ENCODE results near the gene FBXL22. TPM values are rescaled to one million over a fixed set of nuclear protein-coding genes. Genes with fewer than 3 reads are reported as not detected.

The FBXL22 gene
- total RNA-seq, 1 donor from 2014 or later, result 0.20 TPM

DNA sequence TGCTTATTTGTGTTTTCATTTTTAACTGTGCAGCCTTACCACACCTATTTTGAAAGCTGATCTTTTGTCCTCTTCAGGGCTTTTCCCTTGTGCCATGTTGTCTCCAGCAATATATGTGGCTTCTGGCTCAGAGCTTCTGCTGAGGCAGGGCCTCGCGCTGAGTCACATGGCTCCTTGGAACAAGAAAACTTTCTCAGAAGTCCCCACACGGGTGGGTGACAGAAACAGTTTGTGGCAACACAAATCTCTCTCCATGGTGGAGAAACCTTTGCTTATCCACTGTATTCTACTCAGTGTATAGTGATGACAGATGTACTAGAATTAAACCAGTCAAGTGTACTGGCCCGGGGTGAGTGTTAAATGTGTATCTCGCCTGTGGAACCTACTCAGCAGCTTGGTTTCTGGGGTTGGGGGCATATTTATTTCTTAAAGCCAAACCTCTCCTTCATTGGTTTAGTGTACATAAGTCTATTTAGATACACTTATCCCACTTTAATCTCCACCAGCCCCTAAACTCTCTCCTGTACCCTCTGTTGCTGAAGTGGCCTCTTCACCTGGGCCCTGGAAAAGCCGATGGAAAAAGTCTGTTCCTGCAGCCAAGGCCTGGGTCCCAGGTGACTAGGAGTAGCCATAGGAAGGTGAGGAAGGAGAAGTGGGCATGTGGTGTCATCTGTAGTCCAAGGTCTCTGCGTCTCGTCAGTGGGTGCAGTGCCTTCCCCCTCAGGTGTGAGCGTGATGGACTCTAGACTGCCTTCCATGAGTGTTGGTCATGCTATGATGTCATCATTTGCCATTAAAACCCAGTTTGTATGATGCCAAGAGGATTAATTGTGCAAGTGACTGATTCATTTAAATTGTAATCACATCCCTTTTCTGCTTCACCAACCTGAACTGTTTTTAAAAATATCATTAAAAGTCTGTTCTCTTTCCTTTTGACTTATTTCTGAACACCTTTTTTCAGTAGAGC is 3.2 kb upstream of the FBXL22 start:
- no peak for DNase-seq (ENCODE audit: low read depth in 2 of 2)

DNA sequence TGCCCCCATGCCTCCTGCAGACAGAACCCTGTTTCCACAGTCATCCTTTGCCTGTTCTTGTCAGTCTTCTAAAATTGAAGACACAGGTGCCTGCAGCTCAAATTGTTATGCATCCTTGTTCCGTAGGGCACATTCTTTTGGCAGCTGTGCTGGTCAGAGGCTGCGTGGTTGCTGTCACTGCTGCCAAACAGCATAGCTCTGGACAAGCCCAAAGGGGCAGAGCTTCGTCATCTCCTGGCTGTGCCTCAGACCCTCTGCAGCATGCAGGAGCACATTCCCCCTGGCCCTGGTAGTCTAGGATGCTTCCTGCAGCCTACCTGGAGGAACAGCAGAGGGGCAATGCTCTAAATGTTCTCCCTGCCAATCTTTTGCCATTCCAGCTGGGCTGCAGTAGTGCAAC is 2.1 kb upstream of the FBXL22 start:
- DNase-seq (ENCODE audit: low read depth in 2 of 2), result no peak

- DNase-seq (ENCODE audit: low read depth in 2 of 2), result no peak
Observed at GRCh38 chr15:63595688-63596087, 1.5 kb upstream of the FBXL22 start.

- DNase-seq (ENCODE audit: low read depth in 2 of 2), result no peak
Observed at GRCh38 chr15:63596676-63597037, 530 bp upstream of the FBXL22 start.

- no peak for DNase-seq (ENCODE audit: low read depth in 2 of 2)
Observed at GRCh38 chr15:63597821-63598220, 634 bp downstream of the FBXL22 start.

DNA sequence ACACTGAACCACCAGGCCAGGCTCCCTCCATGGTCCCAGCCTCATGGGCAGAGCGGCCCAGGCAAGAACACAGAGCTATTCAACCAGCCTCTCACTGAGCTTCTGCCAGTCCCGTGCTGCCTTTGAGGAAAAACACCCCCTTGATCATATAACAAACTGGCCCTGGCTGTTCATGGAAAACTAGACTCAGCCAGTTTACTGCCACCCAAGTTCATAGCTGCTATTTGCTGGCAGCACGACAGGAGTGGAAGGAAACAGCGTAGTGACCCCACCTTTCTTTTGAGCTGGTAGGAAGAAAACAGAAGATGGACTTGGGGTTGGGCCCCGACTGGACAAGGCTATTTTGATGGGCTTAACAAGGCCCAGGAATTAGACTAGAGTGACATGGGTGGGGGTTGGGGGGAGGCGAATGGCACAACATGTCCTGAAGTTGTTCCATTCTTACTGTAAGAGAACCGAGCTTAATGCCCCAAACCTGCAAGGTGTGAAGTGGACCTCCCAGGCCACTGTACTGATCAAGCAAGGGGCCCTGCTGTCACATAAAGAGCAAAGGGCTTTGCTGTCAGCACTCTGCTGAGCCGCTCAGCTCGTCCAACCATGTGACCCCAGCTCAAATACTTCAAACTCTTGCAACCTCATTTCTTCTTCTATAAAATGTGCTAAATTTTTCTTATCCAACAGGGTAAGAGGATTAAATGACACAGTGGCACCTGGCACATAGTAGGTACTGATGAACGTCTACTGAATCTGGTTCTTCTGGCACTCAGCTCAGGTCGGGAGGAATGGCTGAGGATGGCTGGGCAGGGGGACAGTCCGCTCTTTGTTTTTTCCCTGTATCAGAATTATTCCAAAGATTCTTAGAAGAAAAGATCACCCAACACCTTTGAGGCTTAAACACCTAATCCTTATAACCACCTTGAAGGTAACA is 1.6 kb downstream of the FBXL22 start:
- peak; percentile 34 to 56 for DNase-seq (ENCODE audit: low read depth in 2 of 2)

DNA sequence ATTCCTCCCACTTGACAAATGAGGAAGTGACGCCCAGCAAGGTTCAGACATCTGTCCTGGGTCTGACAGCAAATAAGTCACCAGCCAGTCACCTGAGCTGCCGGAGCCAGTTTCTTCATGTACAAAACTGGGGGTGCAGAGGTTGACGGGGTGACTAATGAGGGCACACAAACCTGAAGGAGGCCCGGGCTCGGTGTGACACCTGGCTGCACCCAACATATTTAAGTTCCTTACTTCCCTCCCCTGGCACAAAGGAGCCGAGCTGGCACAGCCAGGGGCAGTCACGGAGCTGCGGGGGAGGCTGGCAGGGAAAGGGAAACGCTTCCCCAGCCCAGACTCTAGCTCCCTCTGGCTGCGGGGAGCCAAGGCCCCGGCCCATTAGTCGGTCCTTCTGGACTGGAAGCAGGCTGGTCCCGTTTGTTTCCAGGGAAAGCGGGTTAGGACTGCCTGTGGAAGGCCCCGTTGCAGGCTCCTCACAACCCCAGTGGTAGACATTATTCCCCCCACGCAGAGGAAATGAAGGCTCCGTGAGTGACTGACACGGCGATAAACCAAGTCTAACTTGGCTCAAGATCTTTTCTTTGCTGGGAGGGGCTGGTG is 2.3 kb downstream of the FBXL22 start:
- peak; percentile 53 to 62 for DNase-seq (ENCODE audit: low read depth in 2 of 2)

DNA sequence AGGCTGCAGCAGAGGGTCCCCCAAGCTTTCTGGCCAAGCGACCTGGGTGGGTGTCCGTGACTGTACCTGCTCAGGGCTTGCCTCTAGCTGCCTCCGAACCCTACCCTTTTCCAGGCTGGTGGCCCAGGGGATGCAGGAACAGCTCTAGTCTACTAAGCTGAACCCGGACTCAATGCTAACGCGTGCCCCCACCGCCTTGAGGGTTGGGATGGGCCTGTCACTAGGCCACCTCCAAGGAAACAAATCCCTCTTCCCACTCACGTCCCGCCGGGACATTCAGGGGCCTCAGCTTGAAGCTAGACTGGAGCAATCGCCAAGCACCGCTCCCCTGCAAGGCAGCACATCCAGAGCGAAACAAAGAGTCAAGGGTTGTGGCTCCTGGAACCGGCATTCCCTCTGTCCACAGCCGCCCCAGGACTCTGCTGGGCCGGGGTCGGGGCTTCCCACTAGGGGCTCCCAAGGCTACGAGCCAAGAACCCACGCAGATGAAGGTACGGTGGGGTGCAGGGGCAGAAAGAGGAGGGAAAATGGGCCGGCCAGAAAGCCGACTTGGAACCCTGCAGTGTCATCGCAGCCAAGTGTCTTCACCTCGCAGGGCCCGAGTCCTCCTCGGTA is 2.9 kb downstream of the FBXL22 start:
- DNase-seq (ENCODE audit: low read depth in 2 of 2), result peak in 1 of 2 donors; percentile 23

- peak; percentile 97 for DNase-seq (ENCODE audit: low read depth in 2 of 2)
Observed at GRCh38 chr15:63600616-63601025, 3.4 kb downstream of the FBXL22 start.

- DNase-seq (ENCODE audit: low read depth in 2 of 2), result peak; percentile 26 to 35
Observed at GRCh38 chr15:63601026-63601703, 4.0 kb downstream of the FBXL22 start.

DNA sequence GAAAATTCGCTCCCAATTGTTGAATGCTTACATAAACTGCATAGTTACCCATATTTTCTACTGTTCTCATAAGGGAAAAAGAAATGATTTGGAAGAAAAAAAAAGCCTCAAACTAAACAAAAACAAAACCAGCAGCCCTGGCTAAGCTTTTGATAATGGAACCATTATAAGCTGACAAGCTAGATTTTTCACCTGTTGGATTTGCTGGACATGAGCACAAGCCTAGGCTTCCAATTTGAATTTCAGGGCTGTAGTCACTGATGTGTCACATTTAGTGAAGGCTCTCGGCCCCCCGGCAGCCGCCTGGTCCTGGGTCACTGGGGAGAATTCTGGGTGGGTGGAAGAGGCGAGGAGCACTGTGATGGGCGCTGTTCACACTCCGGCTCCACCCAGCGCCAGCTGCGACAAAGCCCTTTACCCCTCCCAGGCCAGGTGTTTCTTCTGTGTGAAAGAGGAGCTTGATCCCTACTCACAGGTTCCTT is 4.6 kb downstream of the FBXL22 start:
- DNase-seq (ENCODE audit: low read depth in 2 of 2), result no peak

GRCh38 chr15:63602595-63602994 is 5.4 kb downstream of the FBXL22 start:
- no peak for DNase-seq (ENCODE audit: low read depth in 2 of 2)

DNA sequence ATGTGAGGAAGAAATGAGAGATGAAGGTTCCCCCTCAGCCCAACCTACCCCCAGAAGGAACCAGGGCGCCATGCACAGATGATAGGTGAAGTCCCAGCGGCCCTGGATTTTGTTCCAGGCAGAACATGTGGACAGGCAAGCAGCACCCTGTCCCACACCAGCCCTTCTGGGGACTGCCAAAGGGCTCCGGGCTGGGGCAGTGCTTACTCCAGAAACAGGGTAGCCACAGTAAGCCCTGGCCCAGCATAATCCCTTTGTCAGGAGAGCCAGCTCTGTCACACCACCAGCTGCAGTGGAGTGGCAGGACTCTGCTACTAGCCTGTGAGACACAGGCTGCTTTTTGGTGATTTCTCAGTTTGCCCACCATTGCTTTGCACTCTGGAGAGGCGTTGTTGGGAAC is 6.3 kb downstream of the FBXL22 start:
- DNase-seq (ENCODE audit: low read depth in 2 of 2), result no peak

DNA sequence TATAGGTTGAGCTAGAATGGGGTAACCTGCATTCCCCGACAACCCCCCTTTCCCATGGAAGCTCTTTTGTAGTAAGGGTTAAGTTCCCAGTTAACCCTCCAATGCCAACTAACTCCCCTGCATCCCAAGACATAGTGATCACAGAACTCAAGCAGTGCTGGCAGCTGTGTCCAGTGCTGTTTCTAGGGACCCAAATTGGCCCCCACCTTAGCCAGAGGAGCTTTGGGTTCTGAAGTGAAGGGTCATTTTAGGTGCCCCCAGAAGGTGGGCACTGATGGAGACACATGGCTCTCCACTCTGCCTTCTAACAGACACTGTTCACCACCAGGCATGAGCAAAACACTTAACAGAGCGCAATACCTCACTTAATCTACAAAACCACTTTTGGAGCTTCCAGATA is 7.1 kb downstream of the FBXL22 start:
- DNase-seq (ENCODE audit: low read depth in 2 of 2), result no peak

DNA sequence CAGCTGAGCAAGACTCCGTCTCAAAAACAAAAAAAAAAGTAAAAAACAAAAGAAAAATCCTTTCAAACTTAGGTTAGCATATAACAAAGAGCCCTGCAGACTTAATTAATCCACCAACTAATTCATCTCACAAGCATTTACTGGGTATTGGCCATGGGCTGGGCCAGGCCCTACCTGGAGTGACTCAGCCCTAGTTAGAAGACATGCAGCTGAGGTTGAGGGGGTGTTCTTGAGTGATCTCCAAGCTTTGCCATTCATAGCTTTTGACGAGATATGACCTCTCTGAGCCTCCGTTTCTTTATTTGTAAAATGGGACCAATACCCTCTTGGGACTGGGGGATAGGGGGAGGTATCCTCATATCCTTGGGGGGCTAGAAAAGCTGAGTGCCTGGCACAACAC is 7.8 kb downstream of the FBXL22 start:
- no peak for DNase-seq (ENCODE audit: low read depth in 2 of 2)

DNA sequence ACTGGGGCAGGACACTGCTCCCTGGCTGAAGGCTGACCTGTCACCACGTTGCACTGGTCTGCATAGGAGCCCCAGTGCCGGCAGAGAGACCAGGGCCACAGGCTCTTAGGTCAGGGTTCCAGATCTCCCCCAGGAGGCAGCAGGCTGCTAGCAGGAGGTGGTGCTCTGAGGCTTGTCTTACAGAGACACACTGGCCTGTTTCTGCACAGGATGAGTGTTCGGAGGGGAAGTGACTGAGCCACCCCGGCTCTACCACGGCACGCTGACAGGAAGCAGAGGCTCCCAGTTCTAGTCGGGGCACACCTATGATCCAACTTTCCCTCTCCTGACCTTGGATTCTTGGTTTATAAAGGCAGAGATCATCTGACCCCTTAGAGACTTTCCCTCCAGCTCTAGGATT is 8.6 kb downstream of the FBXL22 start:
- DNase-seq (ENCODE audit: low read depth in 2 of 2), result peak in 1 of 2 donors; percentile 73

- no peak for DNase-seq (ENCODE audit: low read depth in 2 of 2)
Observed at GRCh38 chr15:63606308-63606707, 9.1 kb downstream of the FBXL22 start.

DNA sequence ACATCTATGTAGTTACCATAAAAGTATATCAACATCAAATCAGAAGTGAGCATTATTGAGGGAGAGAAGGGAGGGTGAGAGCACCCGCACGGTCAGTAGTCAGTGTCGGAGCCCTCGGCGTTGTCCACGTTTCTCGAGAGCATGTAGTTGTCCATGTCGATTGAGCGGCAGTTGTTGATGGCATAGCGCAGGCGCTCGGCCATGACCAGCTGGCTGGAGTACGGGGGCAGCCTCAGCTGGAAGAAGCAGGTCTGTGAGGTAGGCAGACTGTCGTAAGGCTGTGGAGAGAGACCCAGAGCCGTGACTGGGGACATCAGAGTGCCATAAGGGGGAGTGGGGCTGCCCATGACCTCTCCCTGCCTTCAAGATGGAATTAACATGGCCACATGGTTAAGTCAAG is 11.8 kb downstream of the FBXL22 start:
- no peak for DNase-seq (ENCODE audit: low read depth in 2 of 2)

DNA sequence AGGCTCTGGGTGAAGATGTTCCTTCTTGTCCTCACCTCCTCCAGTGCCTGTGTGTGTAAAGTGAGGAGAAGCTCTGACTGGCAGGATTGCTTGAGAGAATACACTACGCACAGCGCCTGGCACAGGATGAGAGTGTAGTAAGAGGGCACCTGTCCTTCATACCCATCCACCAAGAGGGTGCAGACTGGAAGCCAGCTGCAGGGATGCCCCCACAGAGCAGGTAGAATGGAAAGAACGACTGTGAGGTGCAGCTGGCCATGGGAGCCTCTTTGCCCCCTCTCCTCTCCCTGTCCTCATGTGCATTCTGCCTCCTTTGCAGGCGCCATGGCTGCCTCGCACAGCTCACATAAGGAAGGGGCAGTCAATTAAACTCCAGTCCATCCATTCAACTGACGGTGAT is 12.3 kb downstream of the FBXL22 start:
- DNase-seq (ENCODE audit: low read depth in 2 of 2), result no peak

GRCh38 chr15:63610209-63610841 is 13.1 kb downstream of the FBXL22 start:
- peak; percentile 80 to 81 for DNase-seq (ENCODE audit: low read depth in 2 of 2)

All from lung microvascular endothelial cell (primary cell).